ENCODE data around the gene RANGAP1. TPM values are rescaled to one million over a fixed set of nuclear protein-coding genes. Genes with fewer than 3 reads are reported as not detected.
A peak's percentile ranks its signal among the peaks of the same experiment; 100 is the strongest.

The RANGAP1 gene, protein sequence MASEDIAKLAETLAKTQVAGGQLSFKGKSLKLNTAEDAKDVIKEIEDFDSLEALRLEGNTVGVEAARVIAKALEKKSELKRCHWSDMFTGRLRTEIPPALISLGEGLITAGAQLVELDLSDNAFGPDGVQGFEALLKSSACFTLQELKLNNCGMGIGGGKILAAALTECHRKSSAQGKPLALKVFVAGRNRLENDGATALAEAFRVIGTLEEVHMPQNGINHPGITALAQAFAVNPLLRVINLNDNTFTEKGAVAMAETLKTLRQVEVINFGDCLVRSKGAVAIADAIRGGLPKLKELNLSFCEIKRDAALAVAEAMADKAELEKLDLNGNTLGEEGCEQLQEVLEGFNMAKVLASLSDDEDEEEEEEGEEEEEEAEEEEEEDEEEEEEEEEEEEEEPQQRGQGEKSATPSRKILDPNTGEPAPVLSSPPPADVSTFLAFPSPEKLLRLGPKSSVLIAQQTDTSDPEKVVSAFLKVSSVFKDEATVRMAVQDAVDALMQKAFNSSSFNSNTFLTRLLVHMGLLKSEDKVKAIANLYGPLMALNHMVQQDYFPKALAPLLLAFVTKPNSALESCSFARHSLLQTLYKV
- 28.0 and 59.9 TPM in 2 replicates for total RNA-seq
- 37.2 and 105 TPM in 2 replicates for polyA plus RNA-seq
- polyA plus RNA-seq (2012), result 48.7 and 146 TPM in 2 replicates
- 90.0 and 266 TPM in 2 replicates for polyA minus RNA-seq (ENCODE audit: low replicate concordance)

GRCh38 chr22:41285820-41286638 is at the start of gene RANGAP1:
TSS of gene RANGAP1 (minus strand) at chr22:41286187. CDS start at chr22:41281044, 5,143 bp downstream.
- Histone ChIP-seq H3K9me3 (ENCODE audit: control insufficient read depth, insufficient read depth, low read depth, low read length) (no peaks in the 10 kb centered on the region), H3K27ac (ENCODE audit: insufficient read depth, low read length) (peak within 1 kb of the TSS; percentile 91), H2AFZ (ENCODE audit: low read length) (peak within 1 kb of the TSS; percentile 73), H3K4me3 (replicated peaks in 1 of 4; ENCODE audit: control extremely low read depth in 1 of 4, insufficient read depth in 1 of 4, low read depth in 3 of 4, low read length in 4 of 4) (peak within 1 kb of the TSS; percentile 65 to 93 (median 80)), H3K36me3 (ENCODE audit: control insufficient read depth, insufficient read depth, low read length) (peaks cover 7% of the 10 kb centered on the region), H3K79me2 (ENCODE audit: control insufficient read depth, insufficient read depth, low read length) (peaks cover 33% of the 10 kb centered on the region), H3K4me1 (ENCODE audit: control insufficient read depth, extremely low read depth, insufficient read depth, low read length) (peaks cover 27% of the 10 kb centered on the region), H4K20me1 (ENCODE audit: control insufficient read depth, extremely low read depth, insufficient read depth, low read length) (no peaks in the 10 kb centered on the region), H3K27me3 (ENCODE audit: control insufficient read depth, insufficient read depth, low read length) (no peaks in the 10 kb centered on the region), H3K4me2 (ENCODE audit: extremely low read depth, insufficient read depth, low read length) (peak within 1 kb of the TSS; percentile 88), H3K9ac (ENCODE audit: insufficient read depth, low read length) (peak within 1 kb of the TSS; percentile 77)
- TF ChIP-seq, protein P1, sequence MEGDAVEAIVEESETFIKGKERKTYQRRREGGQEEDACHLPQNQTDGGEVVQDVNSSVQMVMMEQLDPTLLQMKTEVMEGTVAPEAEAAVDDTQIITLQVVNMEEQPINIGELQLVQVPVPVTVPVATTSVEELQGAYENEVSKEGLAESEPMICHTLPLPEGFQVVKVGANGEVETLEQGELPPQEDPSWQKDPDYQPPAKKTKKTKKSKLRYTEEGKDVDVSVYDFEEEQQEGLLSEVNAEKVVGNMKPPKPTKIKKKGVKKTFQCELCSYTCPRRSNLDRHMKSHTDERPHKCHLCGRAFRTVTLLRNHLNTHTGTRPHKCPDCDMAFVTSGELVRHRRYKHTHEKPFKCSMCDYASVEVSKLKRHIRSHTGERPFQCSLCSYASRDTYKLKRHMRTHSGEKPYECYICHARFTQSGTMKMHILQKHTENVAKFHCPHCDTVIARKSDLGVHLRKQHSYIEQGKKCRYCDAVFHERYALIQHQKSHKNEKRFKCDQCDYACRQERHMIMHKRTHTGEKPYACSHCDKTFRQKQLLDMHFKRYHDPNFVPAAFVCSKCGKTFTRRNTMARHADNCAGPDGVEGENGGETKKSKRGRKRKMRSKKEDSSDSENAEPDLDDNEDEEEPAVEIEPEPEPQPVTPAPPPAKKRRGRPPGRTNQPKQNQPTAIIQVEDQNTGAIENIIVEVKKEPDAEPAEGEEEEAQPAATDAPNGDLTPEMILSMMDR (conservative IDR thresholded peaks at IDR 0.05 in 1 of 2, IDR thresholded peaks at IDR 0.05 in 1 of 2; ENCODE audit: low read depth in 1 of 2, low read length in 2 of 2), result peak in 1 of 2 donors; percentile 20
- no peak for TF ChIP-seq EZH2 (IDR thresholded peaks at IDR 0.05; ENCODE audit: low read length, missing control alignments)
- DNase-seq (ENCODE audit: low read depth in 2 of 2), result peak; percentile 97 to 98

GRCh38 chr22:41334951-41335635 is 49.1 kb upstream of the RANGAP1 start:
- Histone ChIP-seq H3K4me1 (ENCODE audit: control insufficient read depth, extremely low read depth, insufficient read depth, low read length) (no peaks in the 10 kb centered on the region), H3K36me3 (ENCODE audit: control insufficient read depth, insufficient read depth, low read length) (peaks cover 36% of the 10 kb centered on the region), H3K9ac (ENCODE audit: insufficient read depth, low read length) (no peak overlapping the region), H2AFZ (ENCODE audit: low read length) (no peak overlapping the region), H3K27ac (ENCODE audit: insufficient read depth, low read length) (no peak overlapping the region), H3K27me3 (ENCODE audit: control insufficient read depth, insufficient read depth, low read length) (no peaks in the 10 kb centered on the region), H3K79me2 (ENCODE audit: control insufficient read depth, insufficient read depth, low read length) (no peaks in the 10 kb centered on the region), H3K4me2 (ENCODE audit: extremely low read depth, insufficient read depth, low read length) (no peak overlapping the region), H3K9me3 (ENCODE audit: control insufficient read depth, insufficient read depth, low read depth, low read length) (no peaks in the 10 kb centered on the region), H3K4me3 (replicated peaks in 1 of 4; ENCODE audit: control extremely low read depth in 1 of 4, insufficient read depth in 1 of 4, low read depth in 3 of 4, low read length in 4 of 4) (no peak overlapping the region), H4K20me1 (ENCODE audit: control insufficient read depth, extremely low read depth, insufficient read depth, low read length) (no peaks in the 10 kb centered on the region)
- DNase-seq (ENCODE audit: low read depth in 2 of 2), result no peak
- TF ChIP-seq EZH2 (IDR thresholded peaks at IDR 0.05; ENCODE audit: low read length, missing control alignments), result no peak
- TF ChIP-seq, protein P1 (conservative IDR thresholded peaks at IDR 0.05 in 1 of 2, IDR thresholded peaks at IDR 0.05 in 1 of 2; ENCODE audit: low read depth in 1 of 2, low read length in 2 of 2), result no peak
